NCI-H2081 treated with DMSO at 0.1 percent for 48 hours (cell line): ENCODE data around the gene KRTAP9-8.
"Not testable (repeated sequence)": the region's sequence is repeated elsewhere in the genome, so short reads cannot be mapped to it uniquely, and the experiment has no call there.

Experiments
- DNase-seq: peaks from one replicate; lab custom pipeline; 2025; lab: John Stamatoyannopoulos, UW

KRTAP9-8 gene

GRCh38 chr17:41255381-41256290 lies 17.8 kb downstream of the KRTAP9-8 start, which contains the start of gene KRTAP9-9:
Gene KRTAP9-9, plus strand, starts transcription at chr17:41255384.
- DNase-seq: not testable (repeated sequence)

- DNase-seq: no peak
Measured at GRCh38 chr17:41256291-41256685, 18.5 kb downstream of the KRTAP9-8 start.

DNA sequence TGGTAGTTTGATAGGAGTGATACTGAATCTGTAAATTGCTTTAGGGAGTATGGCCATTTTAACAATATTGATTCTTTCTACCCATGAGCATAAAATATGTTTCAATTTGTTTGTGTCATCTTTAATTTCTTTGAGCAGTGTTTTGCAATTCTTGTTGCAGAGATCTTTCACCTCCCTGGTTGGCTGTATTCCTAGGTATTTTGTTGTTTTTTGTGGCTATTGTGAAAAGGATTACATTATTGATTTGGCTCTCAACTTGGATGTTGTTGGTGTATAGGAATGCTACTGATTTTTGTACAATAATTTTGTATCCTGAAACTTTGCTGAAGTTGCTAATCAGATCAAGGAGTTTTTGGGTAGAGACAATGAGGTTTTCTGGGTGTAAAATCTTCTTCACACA lies 20.6 kb downstream of the KRTAP9-8 start:
- DNase-seq: no peak

DNA sequence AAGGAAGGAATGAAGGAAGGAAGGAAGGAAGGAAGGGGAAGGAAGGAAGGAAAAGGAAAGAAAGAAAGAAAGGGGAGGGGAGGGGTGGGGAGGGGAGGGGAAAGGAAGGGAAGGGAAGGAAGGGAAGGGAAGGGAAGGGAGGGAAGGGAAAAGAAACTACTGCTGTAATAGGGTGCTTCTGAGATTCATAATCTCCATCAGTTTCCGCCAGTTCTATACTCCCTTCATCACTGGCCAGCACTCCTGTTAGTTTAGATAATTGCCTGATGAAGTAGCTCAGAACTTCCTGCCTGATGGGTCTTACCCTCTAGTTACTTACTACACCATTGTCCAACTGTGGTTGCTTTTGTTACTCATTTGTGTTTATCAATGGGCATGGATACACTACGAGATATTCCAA lies 25.4 kb downstream of the KRTAP9-8 start:
- DNase-seq: no peak

- no peak for DNase-seq
Measured at GRCh38 chr17:41264599-41264998, 26.8 kb downstream of the KRTAP9-8 start.

DNA sequence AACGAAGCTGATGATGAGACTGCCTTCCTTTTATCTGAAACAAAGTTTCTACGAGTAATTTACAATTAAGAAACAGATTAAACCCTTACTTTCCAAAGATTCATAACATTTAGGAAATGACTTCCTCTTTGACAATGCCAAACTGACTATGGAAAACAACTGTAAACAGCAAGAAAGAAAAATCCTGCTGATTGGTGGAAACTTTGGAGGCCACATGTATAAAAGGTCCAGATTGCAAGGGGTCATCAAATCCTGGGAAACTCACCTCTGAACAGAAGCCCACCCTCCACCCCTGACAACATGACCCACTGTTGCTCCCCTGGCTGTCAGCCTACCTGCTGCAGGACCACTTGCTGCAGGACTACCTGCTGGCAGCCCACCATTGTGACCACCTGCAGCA lies 27.3 kb downstream of the KRTAP9-8 start, which contains the start of gene KRTAP9-6:
Gene KRTAP9-6, plus strand, starts transcription at position 301 of the 400 bp plus-strand sequence. Its CDS starts 0 bp downstream, at position 301.
- DNase-seq: no peak

- no peak for DNase-seq
Measured at GRCh38 chr17:41267711-41268110, 29.9 kb downstream of the KRTAP9-8 start.

GRCh38 chr17:41271323-41271722 lies 33.5 kb downstream of the KRTAP9-8 start:
- DNase-seq: not testable (repeated sequence)

- no peak for DNase-seq
Measured at GRCh38 chr17:41271858-41272257, 34.1 kb downstream of the KRTAP9-8 start.

DNA sequence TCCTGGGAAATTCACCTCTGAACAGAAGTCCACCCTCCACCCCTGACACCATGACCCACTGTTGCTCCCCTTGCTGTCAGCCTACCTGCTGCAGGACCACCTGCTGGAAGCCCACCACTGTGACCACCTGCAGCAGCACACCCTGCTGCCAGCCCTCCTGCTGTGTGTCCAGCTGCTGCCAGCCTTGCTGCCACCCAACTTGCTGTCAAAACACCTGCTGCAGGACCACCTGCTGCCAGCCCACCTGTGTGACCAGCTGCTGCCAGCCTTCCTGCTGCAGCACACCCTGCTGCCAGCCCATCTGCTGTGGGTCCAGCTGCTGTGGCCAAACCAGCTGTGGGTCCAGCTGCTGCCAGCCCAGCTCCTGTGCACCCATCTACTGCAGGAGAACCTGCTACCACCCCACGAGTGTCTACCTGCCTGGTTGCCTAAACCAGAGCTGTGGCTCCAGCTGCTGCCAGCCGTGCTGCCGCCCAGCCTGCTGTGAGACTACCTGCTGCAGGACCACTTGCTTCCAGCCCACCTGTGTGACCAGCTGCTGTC lies 37.9 kb downstream of the KRTAP9-8 start, which contains the start of gene KRTAP9-7:
Gene KRTAP9-7, plus strand, starts transcription at position 51 of the 543 bp plus-strand sequence. Its CDS starts 0 bp downstream, at position 51.
- DNase-seq: not testable (repeated sequence)

DNA sequence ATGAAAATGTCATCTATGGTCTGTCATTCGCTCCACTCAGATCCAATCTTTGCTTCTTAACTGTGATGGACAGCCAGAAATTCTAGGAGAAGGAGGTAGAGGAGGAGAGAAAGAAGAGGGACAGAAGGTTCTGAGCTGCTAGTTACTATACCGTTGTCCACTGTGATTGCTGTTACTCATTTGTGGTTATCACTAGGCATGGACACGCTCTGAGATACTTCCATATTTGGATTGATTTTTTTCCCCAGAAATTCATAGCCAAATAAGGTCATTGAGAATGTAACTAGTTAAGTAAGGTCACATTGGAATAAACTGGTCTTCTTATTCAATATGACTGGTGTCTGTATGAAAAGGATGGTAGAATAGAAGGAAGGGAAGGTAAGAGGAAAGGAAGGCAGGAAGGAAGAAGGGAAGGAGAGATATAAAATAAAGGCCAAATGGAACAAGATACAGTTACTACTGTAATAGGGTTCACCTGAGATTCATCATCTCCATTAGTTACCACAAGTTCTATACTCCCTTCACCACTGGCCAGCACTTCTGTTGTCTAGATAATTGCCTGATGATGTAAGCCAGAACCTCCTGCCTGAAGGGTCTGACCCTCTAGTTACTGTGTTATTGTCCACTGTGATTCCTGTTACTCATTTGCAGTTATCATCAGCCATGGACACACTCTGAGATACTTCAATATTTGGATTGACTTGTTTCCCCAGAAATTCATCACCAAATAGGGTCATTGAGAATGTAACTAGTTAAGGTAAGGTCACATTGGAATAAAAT lies 40.6 kb downstream of the KRTAP9-8 start:
- no peak for DNase-seq

DNA sequence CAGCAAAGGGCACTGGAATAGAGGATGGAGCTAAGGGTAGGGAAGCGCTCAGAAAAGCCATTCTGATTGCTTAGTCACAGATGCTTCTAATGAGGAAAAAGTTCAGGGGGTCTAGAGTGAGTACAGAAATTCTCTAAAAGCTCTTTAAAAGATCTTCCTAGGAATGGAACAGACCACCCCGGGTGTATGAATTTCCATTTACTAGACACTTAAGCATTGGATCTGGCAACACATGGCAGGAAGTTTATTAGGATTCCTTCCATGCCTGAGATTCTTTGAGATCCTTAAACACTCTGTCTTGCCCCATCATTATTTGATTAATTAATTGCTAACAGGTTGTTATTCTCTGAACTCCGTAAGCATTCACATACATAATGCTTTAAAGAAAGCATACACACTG lies 46.2 kb downstream of the KRTAP9-8 start:
- DNase-seq: no peak

- no peak for DNase-seq
Measured at GRCh38 chr17:41284546-41284945, 46.7 kb downstream of the KRTAP9-8 start.

DNA sequence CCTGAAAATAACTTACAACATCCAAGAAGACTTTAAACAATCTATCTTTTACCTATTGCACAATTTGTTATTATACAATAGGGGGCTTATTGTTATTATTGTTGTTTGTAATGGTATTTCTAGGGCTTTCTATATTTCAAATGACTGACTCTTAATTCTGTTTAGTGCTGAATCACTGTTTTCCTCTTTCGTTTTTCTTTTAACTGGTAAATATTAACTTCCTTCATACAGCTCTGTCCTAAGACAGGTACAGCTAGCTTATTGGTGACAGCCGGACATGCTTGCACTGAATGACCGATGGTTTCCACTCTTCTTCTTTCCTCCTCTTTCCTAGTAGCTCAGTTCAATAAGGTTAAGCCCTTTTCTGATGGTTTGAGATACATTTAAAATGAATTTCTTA lies 49.3 kb downstream of the KRTAP9-8 start:
- no peak for DNase-seq
